SK-N-MC (cell line): ENCODE measurements around the gene ZCCHC18.
"Not testable (repeated sequence)": the region's sequence is repeated elsewhere in the genome, so short reads cannot be mapped to it uniquely, and the experiment has no call there.

Experiments used
- DNase-seq: peaks from one replicate; pipeline ENCODE4 v3.0.0-alpha.2; 2011; ENCODE audit warnings: low read depth, low spot score
- H3K27ac ChIP-seq: fragments of 200-600 bp; sonication (generic); 2 replicates; pipeline ENCODE4 v1.5.1; 2016; ENCODE audit warnings: mixed run types
- H3K36me3 ChIP-seq: fragments of 200-600 bp; sonication (generic); 2 replicates; pipeline ENCODE4 v1.6.1; 2017; ENCODE audit warnings: antibody characterized with exemption, low read length, mixed read lengths; ENCODE audit not compliant: insufficient read depth
- H3K4me3 ChIP-seq: fragments of 200-600 bp; sonication (generic); 2 replicates; pipeline ENCODE4 v1.5.1; 2016
- H3K9ac ChIP-seq: fragments of 200-600 bp; sonication (generic); 2 replicates; pipeline ENCODE4 v1.8.0; 2017; ENCODE audit warnings: mixed run types, mixed read lengths; ENCODE audit not compliant: insufficient read length
- H3K9me3 ChIP-seq: fragments of 200-600 bp; sonication (generic); 2 replicates; pipeline ENCODE4 v1.6.1; 2017; ENCODE audit warnings: low read depth, mild to moderate bottlenecking, antibody characterized with exemption, low read length, moderate library complexity, mixed read lengths
- EZH2 ChIP-seq: fragments of 200-600 bp; sonication (generic); IDR thresholded peaks from one replicate; pipeline ENCODE4 v1.6.1; 2017; ENCODE audit warnings: antibody characterized with exemption
- FOXP2 ChIP-seq: optimal IDR thresholded peaks from 2 replicates; pipeline ENCODE3; 2011; ENCODE audit warnings: mild to moderate bottlenecking, moderate library complexity; ENCODE audit not compliant: insufficient read depth; ENCODE audit errors: extremely low read length, control extremely low read depth
- POLR2AphosphoS5 ChIP-seq: IDR thresholded peaks from 2 replicates; pipeline ENCODE4 v1.6.1; 2012; ENCODE audit warnings: mild to moderate bottlenecking, low read depth, low read length, borderline replicate concordance

ZCCHC18 gene

DNA sequence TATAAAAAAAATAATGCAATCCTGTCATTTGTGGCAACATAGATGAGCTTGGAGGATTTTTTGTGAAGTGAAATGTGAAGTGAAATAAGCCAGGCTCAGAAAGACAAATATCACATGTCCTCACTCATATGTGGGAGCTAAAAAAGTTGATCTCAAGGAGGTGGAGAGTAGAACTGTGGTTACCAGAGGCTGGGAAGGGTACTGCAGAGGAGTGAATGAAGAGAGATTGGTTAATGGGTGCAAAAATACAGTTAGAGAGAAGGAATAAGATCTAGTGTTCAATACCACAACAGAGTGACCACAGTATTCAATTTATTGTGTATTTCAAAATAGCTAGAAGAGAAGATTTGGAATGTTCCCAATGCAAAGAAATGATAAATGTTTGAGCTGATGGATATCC is 13.4 kb upstream of the ZCCHC18 start:
- DNase-seq, result no peak
- no peaks in the 10 kb centered on the region for H3K9me3 ChIP-seq
- H3K9ac ChIP-seq, result no peak overlapping the region
- TF ChIP-seq FOXP2 (no peak), EZH2 (no peak), POLR2AphosphoS5 (no peak)
- no peak overlapping the region for H3K4me3 ChIP-seq
- no peaks in the 10 kb centered on the region for H3K36me3 ChIP-seq
- no peak overlapping the region for H3K27ac ChIP-seq

DNA sequence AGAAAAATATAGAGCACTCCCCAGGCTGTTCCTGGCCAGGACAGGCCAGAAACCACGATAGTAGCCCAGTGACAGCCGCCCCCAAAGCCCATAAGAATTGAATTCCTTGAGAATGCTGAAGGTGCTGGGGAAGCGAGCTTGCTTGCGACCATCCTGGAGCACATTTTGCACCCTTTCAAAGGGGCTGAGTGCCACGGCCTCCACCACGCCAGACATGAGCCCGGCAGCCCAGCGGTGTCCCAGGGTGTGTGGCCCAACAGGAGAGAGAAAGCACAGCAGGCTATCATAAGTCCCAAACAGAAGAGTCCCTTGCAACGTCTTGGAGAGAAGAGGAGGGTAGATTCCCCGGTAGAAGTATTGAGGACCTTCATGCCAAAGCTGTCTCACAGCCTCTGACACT is 7.6 kb upstream of the ZCCHC18 start:
- Histone ChIP-seq H3K9ac (no peak overlapping the region), H3K27ac (no peak overlapping the region), H3K36me3 (no peaks in the 10 kb centered on the region), H3K9me3 (no peaks in the 10 kb centered on the region), H3K4me3 (no peak overlapping the region)
- DNase-seq, result no peak
- no peak for TF ChIP-seq POLR2AphosphoS5
- no peak for TF ChIP-seq FOXP2

- no peak overlapping the region for H3K27ac ChIP-seq
- no peaks in the 10 kb centered on the region for H3K9me3 ChIP-seq
- no peaks in the 10 kb centered on the region for H3K36me3 ChIP-seq
- TF ChIP-seq POLR2AphosphoS5 (no peak), FOXP2 (no peak), EZH2 (no peak)
- H3K9ac ChIP-seq, result no peak overlapping the region
- no peak for DNase-seq
- H3K4me3 ChIP-seq, result no peak overlapping the region
These were observed 6.7 kb upstream of the ZCCHC18 start for GRCh38 chrX:104105330-104106262.

DNA sequence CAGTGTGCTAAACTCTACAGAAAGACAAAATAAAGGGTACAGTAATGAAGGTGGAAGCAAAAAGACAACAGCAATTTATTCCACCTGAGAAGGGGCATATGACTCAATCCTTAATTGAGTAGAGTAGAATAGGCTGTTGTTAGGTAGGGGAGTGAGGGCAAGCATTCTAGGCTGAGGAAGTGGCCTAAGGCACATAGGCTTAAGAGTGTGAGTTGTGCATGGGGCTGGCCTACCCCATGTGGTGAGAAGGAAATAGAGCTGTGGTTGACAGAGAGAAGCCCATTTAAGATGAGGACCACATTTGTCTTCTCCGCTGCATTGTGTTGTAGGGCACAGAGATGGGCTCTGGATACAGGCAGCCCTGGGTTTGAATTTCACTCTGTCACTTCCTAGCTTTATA is 3.4 kb upstream of the ZCCHC18 start:
- Histone ChIP-seq H3K4me3 (no peak overlapping the region), H3K9ac (no peak overlapping the region), H3K36me3 (no peaks in the 10 kb centered on the region), H3K9me3 (no peaks in the 10 kb centered on the region), H3K27ac (no peak overlapping the region)
- no peak for TF ChIP-seq FOXP2
- no peak for TF ChIP-seq POLR2AphosphoS5
- no peak for TF ChIP-seq EZH2
- DNase-seq, result no peak

GRCh38 chrX:104110491-104111240 is 1.7 kb upstream of the ZCCHC18 start:
- H3K9ac ChIP-seq, H3K27ac ChIP-seq, H3K9me3 ChIP-seq, H3K4me3 ChIP-seq, DNase-seq, H3K36me3 ChIP-seq: not testable (repeated sequence)

DNA sequence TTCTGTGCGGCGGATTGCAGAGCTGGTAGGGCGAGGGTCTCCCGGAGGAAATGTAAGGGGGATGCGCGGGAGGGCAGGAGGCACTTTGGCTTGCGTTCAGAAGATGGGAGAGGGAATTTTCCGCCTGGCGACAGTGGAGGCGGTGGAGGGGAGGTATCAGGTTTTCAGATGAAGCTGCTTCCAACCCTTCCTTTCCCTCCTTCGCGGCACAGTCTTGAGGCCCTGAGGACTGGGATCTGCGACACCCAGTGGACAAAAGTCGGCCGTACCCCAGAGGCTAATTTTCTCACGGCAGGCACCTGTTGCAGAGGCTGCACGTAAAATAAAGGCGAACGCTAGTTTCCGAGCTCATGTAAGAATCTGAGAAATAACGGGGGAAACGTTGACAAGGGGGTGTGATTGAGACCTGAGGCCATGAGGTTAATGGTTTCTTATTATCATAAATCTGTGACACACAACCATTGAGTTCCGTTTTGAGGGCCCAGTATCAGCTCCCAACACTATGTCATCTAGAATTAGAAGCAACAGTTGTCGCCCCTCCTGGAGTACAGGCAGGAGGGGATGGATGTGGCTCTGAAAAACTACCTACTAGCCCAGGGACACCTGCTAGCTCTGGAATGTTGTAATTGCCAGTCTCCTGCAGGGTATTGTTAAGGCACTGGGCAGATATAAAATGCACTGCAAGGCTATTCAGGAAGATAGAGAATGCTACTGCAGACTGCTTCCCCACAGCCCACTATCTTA is 1.1 kb downstream of the ZCCHC18 start:
- no peak overlapping the region for H3K9ac ChIP-seq
- no peak overlapping the region for H3K4me3 ChIP-seq
- TF ChIP-seq EZH2 (no peak), FOXP2 (no peak), POLR2AphosphoS5 (no peak)
- H3K36me3 ChIP-seq, result no peaks in the 10 kb centered on the region
- no peak overlapping the region for H3K27ac ChIP-seq
- no peak for DNase-seq
- no peaks in the 10 kb centered on the region for H3K9me3 ChIP-seq

GRCh38 chrX:104117759-104118158 is 5.4 kb downstream of the ZCCHC18 start:
- Histone ChIP-seq H3K36me3 (no peaks in the 10 kb centered on the region), H3K27ac (no peak overlapping the region), H3K9ac (no peak overlapping the region), H3K9me3 (no peaks in the 10 kb centered on the region), H3K4me3 (no peak overlapping the region)
- TF ChIP-seq POLR2AphosphoS5 (no peak), EZH2 (no peak), FOXP2 (no peak)
- no peak for DNase-seq

DNA sequence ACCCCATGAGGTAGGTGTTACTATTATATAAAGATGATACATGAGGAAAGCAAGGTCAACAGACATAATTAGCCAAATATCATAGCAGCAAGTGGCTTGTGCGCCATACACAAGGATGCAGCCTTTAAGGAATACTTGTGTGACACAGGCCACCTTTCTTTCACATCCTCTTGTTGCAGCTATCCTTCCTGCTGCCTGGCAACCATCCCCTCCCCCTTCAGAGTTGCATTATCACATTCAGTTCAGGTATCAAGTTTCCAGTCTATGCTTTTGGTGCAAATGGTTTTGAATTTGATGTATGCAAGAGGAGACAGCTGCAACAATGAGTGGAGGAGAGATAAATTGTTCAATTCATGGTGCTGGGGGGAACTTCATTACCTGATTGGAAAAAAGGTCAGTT is 6.4 kb downstream of the ZCCHC18 start:
- TF ChIP-seq POLR2AphosphoS5 (no peak), FOXP2 (no peak), EZH2 (no peak)
- H3K4me3 ChIP-seq, result no peak overlapping the region
- no peak overlapping the region for H3K27ac ChIP-seq
- DNase-seq, result no peak
- H3K36me3 ChIP-seq, result no peaks in the 10 kb centered on the region
- H3K9me3 ChIP-seq, result no peaks in the 10 kb centered on the region
- H3K9ac ChIP-seq, result no peak overlapping the region
